Colonic mucosa (tissue), 4 donors: ENCODE measurements around the gene PLXNA1. TPM values are rescaled to one million over a fixed set of nuclear protein-coding genes. Genes with fewer than 3 reads are reported as not detected.

Source experiments
- DNase-seq: peaks from one replicate; pipeline ENCODE4 v3.0.0-alpha.2; 2020
- H3K27ac ChIP-seq: fragments of 200-600 bp; one replicate; pipeline ENCODE4 v1.8.0; 2021
- H3K27me3 ChIP-seq: fragments of 200-600 bp; one replicate; pipeline ENCODE4 v1.8.0; 2021
- H3K36me3 ChIP-seq: fragments of 200-600 bp; one replicate; pipeline ENCODE4 v1.8.0; 2021
- H3K4me1 ChIP-seq: fragments of 200-600 bp; one replicate; pipeline ENCODE4 v1.8.0; 2021; ENCODE audit warnings: mild to moderate bottlenecking
- H3K4me3 ChIP-seq: fragments of 200-600 bp; one replicate; pipeline ENCODE4 v1.8.0; 2021
- H3K9ac ChIP-seq, 2 donors: one replicate each; pipeline ENCODE4 v1.7.0; 2013; ENCODE audit warnings: control low read depth in 2 of 2, low read depth in 2 of 2, low read length in 2 of 2
- H3K9me3 ChIP-seq: fragments of 200-600 bp; one replicate; pipeline ENCODE4 v1.8.0; 2021
- intact Hi-C: fragments of 100-400 bp; cut with DNase I; formaldehyde crosslinking; loops from one replicate; pipeline ENCODE4 v1.14.1; 2022
- total RNA-seq, 2 donors: library from RNA; stranded (reverse); fragmentation: NEBNext Ultra II Directional in 1 of 2; extraction: Animal tissue kit (Norgen Biotek cat#: 25700) in 1 of 2; gene quantifications; one replicate each; pipeline ENCODE4 v1.2.1, GENCODE V29; 2021
- TF ChIP-seq, protein P1 (sequence below): fragments of 200-600 bp; IDR thresholded peaks from one replicate; pipeline ENCODE4 v1.8.0; 2022; ENCODE audit warnings: antibody characterized with exemption, mild to moderate bottlenecking
- donor health status: healthy.
- donor health status: DM: no; HTN: no; CAD: no.
- donor health status: DM: no; HTN: no; CAD: no.

Gene PLXNA1
- total RNA-seq, 2 donors from 2014 or later = 16.0 to 19.3 TPM

DNA sequence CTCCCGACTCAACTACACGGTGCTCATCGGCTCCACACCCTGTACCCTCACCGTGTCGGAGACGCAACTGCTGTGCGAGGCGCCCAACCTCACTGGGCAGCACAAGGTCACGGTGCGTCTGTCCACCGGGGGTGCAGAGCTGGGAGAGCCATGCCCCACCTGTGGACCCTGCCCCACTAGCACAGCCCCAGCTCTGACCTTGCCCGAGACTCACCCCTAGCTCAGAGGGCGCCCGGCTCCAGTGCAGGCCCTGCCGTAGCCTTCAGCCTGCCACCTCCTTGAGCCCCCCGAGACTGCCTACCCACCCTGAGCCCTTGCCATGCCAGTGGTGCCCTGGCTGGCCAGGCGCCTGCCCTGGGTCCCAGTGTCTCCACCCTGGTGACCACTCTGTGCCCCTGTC, 34.9 kb downstream of the PLXNA1 start:
- Histone ChIP-seq H3K9ac (no peak overlapping the region), H3K4me3 (no peak overlapping the region), H3K27me3 (no peaks in the 10 kb centered on the region), H3K36me3 (no peaks in the 10 kb centered on the region), H3K4me1 (no peaks in the 10 kb centered on the region), H3K9me3 (no peaks in the 10 kb centered on the region), H3K27ac (no peak overlapping the region)
- TF ChIP-seq, protein P1, sequence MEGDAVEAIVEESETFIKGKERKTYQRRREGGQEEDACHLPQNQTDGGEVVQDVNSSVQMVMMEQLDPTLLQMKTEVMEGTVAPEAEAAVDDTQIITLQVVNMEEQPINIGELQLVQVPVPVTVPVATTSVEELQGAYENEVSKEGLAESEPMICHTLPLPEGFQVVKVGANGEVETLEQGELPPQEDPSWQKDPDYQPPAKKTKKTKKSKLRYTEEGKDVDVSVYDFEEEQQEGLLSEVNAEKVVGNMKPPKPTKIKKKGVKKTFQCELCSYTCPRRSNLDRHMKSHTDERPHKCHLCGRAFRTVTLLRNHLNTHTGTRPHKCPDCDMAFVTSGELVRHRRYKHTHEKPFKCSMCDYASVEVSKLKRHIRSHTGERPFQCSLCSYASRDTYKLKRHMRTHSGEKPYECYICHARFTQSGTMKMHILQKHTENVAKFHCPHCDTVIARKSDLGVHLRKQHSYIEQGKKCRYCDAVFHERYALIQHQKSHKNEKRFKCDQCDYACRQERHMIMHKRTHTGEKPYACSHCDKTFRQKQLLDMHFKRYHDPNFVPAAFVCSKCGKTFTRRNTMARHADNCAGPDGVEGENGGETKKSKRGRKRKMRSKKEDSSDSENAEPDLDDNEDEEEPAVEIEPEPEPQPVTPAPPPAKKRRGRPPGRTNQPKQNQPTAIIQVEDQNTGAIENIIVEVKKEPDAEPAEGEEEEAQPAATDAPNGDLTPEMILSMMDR = no peak
- DNase-seq = no peak
- intact Hi-C loops = no loop called here

DNA sequence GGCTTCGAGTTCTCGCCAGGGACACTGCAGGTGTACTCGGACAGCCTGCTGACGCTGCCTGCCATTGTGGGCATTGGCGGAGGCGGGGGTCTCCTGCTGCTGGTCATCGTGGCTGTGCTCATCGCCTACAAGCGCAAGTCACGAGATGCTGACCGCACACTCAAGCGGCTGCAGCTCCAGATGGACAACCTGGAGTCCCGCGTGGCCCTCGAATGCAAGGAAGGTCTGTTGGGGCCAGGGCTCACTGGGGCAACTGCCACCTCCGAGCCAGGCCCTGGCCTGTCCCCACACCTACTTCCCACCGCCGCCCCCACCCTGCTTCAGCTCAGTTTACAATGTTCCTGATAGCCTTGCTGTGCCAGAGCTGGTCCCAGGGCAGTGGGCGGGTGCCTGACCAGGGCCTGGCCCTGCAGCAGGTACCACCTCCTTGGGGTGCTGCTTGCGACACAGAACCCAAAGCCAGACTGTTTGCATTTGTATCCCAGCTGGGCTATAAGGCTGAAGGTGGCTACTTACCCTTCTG, 35.5 kb downstream of the PLXNA1 start:
- no peak for DNase-seq
- H3K36me3 ChIP-seq = no peaks in the 10 kb centered on the region
- no peaks in the 10 kb centered on the region for H3K27me3 ChIP-seq
- no peak overlapping the region for H3K4me3 ChIP-seq
- H3K4me1 ChIP-seq = no peaks in the 10 kb centered on the region
- TF ChIP-seq, protein P1 = no peak
- H3K27ac ChIP-seq = no peak overlapping the region
- H3K9ac ChIP-seq = no peak overlapping the region
- intact Hi-C loops = no loop called here
- no peaks in the 10 kb centered on the region for H3K9me3 ChIP-seq

DNA sequence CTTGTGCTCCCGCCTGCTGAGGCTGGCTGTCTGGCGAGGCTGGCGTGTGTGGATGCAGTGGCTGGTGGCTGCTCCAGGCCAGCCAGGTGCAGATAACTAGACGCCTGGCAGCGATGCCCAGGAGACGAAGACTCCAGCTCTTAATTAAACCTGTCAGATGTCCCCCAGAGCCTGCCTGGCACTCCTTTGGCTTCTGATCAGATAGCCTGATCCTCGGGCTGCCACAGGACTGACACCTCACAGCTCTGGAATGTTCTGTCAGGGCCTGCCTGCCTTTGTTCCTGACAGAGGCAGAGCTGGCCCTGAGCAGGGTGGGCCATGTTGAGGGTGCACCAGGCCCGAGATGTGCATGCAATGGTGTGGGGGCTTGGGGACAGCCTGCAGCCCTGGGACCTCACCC, 36.5 kb downstream of the PLXNA1 start:
- Histone ChIP-seq H3K27ac (no peak overlapping the region), H3K27me3 (no peaks in the 10 kb centered on the region), H3K36me3 (no peaks in the 10 kb centered on the region), H3K4me3 (no peak overlapping the region), H3K9me3 (no peaks in the 10 kb centered on the region), H3K9ac (no peak overlapping the region), H3K4me1 (no peaks in the 10 kb centered on the region)
- DNase-seq = no peak
- intact Hi-C loops = no loop called here
- TF ChIP-seq, protein P1 = no peak

DNA sequence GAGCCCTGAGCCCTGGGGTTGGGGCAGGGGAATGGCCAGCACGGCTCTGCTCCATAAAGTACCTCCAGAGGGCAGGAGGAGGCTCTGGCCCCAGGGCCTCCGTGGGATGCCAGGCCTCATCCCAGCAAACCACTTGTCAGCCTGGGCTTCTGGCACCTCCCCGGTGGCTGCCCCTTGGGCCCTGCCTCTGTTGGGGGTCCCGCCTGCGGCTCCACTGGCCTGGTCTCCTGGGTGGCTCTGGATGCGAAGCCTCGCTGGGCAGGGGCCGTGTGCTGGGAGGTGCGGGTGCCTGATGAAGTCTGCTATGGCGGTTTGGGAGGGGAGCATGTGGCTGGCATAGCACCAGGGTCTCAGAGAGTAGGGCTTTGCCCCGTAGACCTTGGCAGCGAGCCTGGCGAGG, 37.6 kb downstream of the PLXNA1 start:
- intact Hi-C loops = no loop called here
- H3K4me3 ChIP-seq = no peak overlapping the region
- TF ChIP-seq, protein P1 = no peak
- no peak for DNase-seq
- H3K27ac ChIP-seq = no peak overlapping the region
- no peaks in the 10 kb centered on the region for H3K4me1 ChIP-seq
- no peaks in the 10 kb centered on the region for H3K36me3 ChIP-seq
- no peaks in the 10 kb centered on the region for H3K27me3 ChIP-seq
- no peak overlapping the region for H3K9ac ChIP-seq
- no peaks in the 10 kb centered on the region for H3K9me3 ChIP-seq

DNA sequence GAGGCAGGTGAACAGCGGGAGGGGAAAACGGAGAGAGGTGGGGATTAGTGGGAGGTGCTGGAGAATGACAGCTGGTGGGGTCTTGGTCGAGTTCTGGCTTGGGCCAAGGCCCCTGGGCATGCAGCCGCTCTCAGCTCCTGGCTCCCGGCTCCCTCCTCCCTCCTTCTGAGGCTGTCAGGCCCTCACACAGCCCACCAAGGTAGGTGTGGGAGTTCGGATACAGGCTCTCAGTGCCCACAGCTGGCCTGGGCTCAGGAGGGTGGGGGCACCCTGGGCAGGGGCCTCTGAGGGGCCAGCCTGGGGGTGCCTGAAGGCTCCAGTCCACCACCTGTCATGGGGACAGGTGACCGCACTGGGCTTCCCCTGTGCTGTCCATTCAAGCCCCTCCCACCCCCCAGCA, 39.9 kb downstream of the PLXNA1 start:
- Histone ChIP-seq H3K4me3 (no peak overlapping the region), H3K9me3 (no peaks in the 10 kb centered on the region), H3K27me3 (no peaks in the 10 kb centered on the region), H3K36me3 (no peaks in the 10 kb centered on the region), H3K27ac (no peak overlapping the region), H3K4me1 (no peaks in the 10 kb centered on the region), H3K9ac (no peak overlapping the region)
- TF ChIP-seq, protein P1 = no peak
- DNase-seq = no peak
- intact Hi-C loops = no loop called here
